Thymus (tissue), 11 donors: ENCODE data around the gene CCM2L. TPM values are rescaled to one million over a fixed set of nuclear protein-coding genes. Genes with fewer than 3 reads are reported as not detected.

Experiments
- DNase-seq, 9 donors: peaks; one replicate each; pipeline ENCODE4 v3.0.0-alpha.2; 2013; ENCODE audit warnings: low spot score in 9 of 9, low read depth in 6 of 9, missing footprints in 1 of 9
- H3K27ac ChIP-seq, 2 donors: one replicate each; pipeline ENCODE4 v1.5.1; 2013; ENCODE audit warnings: control low read depth in 1 of 2, low read depth in 1 of 2, low read length in 1 of 2, mild to moderate bottlenecking in 1 of 2, moderate library complexity in 1 of 2
- H3K27me3 ChIP-seq, 2 donors: one replicate each; pipeline ENCODE4 v1.5.1; 2013; ENCODE audit warnings: low read length in 1 of 2; ENCODE audit not compliant: control insufficient read depth in 2 of 2, insufficient read depth in 1 of 2
- H3K36me3 ChIP-seq, 2 donors: one replicate each; pipeline ENCODE4 v1.5.1; 2013; ENCODE audit warnings: low read length in 1 of 2, mild to moderate bottlenecking in 1 of 2, moderate library complexity in 1 of 2; ENCODE audit not compliant: control insufficient read depth in 2 of 2, insufficient read depth in 2 of 2
- H3K4me1 ChIP-seq, 2 donors: one replicate each; pipeline ENCODE4 v1.5.1; 2013; ENCODE audit warnings: low read length in 2 of 2; ENCODE audit not compliant: control insufficient read depth in 2 of 2, insufficient read depth in 2 of 2
- H3K4me3 ChIP-seq, 2 donors: one replicate each; pipeline ENCODE4 v1.5.1; 2013; ENCODE audit warnings: low read length in 2 of 2, control low read depth in 1 of 2, mild to moderate bottlenecking in 1 of 2
- H3K9me3 ChIP-seq, 2 donors: one replicate each; pipeline ENCODE4 v1.5.1; 2013; ENCODE audit warnings: low read length in 1 of 2, mild to moderate bottlenecking in 1 of 2; ENCODE audit not compliant: control insufficient read depth in 2 of 2, insufficient read depth in 1 of 2
- WGBS: extraction: QIAGEN DNeasy Blood & Tissue Kit; methylation state at CpG from one replicate; pipeline ENCODE4 v1.1.7; 2013; 5-methylcytosine and 5-hydroxymethylcytosine counted together
- polyA plus RNA-seq: library from polyadenylated mRNA; stranded (reverse); fragments of 200-250 nt; gene quantifications from one replicate; pipeline ENCODE4 v1.2.3, GENCODE V29; 2013
- total RNA-seq: library from RNA; stranded (reverse); fragments of 120-200 nt; gene quantifications from one replicate; pipeline ENCODE4 v1.2.4, GENCODE V29; 2013
- donor health status: healthy.

The CCM2L gene
- total and polyA plus RNA-seq, 2 donors = 0.76 to 3.3 TPM

DNA sequence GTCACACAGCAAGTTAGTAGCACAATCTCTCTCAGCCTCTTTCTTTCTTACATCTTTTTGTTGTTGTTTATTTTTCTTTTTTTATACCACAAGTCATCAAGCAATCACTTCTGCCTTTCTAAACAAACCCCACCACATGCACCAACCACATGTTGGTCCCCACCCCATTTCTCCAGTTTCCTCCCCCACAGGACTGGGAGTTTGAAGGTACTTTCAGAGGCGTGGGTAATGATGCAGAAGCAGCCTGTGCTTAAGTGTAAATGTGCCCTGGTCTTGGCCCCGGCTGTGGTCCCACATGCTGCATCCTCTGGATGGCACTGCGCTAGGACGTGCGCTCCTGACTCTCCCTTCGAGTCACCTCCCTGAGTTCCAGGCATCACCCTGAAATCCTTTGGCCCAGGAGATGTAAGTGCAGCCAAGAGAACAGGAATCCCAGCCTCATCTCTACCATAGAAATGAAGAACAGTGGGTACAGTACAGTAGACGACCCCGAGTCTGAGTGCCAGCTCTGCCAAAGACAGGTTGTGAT, 47.5 kb downstream of the CCM2L start:
- no peaks in the 10 kb centered on the region for H3K9me3 ChIP-seq
- no peak overlapping the region for H3K27ac ChIP-seq
- no peaks in the 10 kb centered on the region for H3K36me3 ChIP-seq
- H3K4me1 ChIP-seq = peaks cover 0 to 3% of the 10 kb centered on the region in 2 donors
- DNase-seq = no peak
- H3K27me3 ChIP-seq = peaks cover 9 to 22% of the 10 kb centered on the region in 2 donors
- 91% methylated on average over 8 of the region's 8 CpGs for WGBS
- H3K4me3 ChIP-seq = no peak overlapping the region

DNA sequence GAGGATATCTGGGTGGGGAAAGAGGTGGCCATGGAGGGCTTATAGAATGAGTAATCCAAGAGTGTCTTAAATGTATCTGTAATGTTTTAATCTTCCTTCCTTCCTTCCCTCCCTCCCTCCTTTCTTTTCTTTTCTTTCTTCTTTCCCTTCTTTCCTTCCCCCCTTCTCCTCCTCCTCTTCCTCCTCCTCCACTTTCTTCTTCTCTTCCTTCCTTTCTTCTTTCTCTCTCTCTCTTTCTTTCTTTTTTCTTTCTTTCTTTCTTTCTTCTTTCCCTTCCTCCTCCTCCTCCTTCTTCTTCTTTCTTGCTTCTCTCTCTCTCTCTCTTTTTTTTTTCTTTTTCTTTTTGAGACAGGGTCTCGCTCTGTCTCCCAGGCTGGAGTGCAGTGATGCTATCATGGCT, 49.0 kb downstream of the CCM2L start:
- peaks cover 0 to 1% of the 10 kb centered on the region in 2 donors for H3K4me1 ChIP-seq
- DNase-seq = no peak
- no peak overlapping the region for H3K4me3 ChIP-seq
- no peaks in the 10 kb centered on the region for H3K36me3 ChIP-seq
- H3K27ac ChIP-seq = no peak overlapping the region
- WGBS = 100% methylated on average over 1 of the region's 1 CpG
- no peaks in the 10 kb centered on the region for H3K9me3 ChIP-seq
- peaks cover 2 to 9% of the 10 kb centered on the region in 2 donors for H3K27me3 ChIP-seq

DNA sequence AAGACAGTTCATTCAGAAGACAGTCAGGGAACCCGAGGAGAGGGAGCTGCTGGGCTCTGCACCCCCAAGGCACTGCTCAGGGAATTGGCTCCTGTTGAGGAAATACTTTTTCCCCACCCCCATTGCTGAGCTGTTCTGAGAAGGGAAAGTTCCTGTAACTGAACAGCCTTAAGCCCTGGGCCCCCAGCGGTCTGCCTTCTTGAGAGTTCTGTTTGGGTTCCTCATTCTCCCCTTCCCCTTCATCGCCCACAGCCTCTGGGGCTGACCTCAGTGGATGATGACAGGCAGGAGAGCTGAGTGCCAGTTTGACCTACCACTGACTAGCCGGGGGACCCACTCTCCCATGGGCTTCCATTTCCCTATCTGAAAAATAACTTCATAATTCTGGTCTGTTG, 52.5 kb downstream of the CCM2L start:
- Histone ChIP-seq H3K36me3 (no peaks in the 10 kb centered on the region), H3K4me3 (no peak overlapping the region), H3K27ac (no peak overlapping the region), H3K27me3 (no peaks in the 10 kb centered on the region), H3K9me3 (no peaks in the 10 kb centered on the region), H3K4me1 (peaks cover 0 to 5% of the 10 kb centered on the region in 2 donors)
- 14% methylated on average over 4 of the region's 4 CpGs for WGBS
- peak in 1 of 9 donors; percentile 41 for DNase-seq

DNA sequence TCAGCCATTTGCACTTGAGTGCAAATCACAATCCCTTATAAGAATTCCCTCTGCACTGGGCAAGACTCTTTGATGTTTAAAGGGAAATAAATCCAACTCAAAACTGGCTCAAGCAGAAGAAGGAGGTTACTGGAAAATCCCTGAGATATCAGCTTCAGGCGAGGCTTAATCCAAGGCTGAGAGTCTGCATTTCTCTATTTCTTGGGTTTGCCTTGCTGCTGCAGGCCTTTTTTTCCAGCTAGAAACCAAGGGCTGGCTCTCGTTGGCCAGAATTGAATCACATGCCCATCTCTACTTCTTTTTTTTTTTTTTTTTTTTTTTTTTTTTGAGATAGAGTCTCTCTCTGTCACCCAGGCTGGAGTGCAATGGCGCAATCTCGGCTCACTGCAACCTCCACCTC, 53.5 kb downstream of the CCM2L start:
- H3K27me3 ChIP-seq = no peaks in the 10 kb centered on the region
- WGBS = 93% methylated on average over 4 of the region's 4 CpGs

DNA sequence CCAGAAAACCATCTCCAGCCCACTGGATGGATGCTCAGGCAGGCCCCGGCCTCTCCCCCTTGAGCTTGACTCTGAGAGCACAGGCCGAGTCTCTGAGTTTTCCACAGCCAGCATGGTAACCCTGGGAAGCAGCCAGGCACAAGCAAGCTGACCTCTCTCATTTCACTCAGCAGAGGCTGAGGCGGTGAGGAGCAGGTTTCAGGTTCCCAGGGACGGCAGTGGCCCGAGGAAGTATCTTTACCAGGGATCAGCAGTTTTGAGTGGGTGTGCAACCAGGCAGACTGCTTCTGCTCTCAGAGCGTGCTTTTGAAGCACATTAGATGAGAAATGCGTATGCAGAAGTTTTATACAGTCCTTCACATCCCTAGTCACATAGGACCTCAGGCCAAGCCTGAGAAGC, 54.4 kb downstream of the CCM2L start:
- no peak overlapping the region for H3K27ac ChIP-seq
- 92% methylated on average over 7 of the region's 7 CpGs for WGBS
- no peaks in the 10 kb centered on the region for H3K27me3 ChIP-seq
- H3K36me3 ChIP-seq = no peaks in the 10 kb centered on the region
- H3K4me1 ChIP-seq = peaks cover 0 to 8% of the 10 kb centered on the region in 2 donors
- H3K4me3 ChIP-seq = no peak overlapping the region
- no peak for DNase-seq
- H3K9me3 ChIP-seq = no peaks in the 10 kb centered on the region

More for the DNA sequence above, 53.5 kb downstream of the CCM2L start:
- Histone ChIP-seq H3K4me1 (peaks cover 0 to 5% of the 10 kb centered on the region in 2 donors), H3K4me3 (no peak overlapping the region), H3K36me3 (no peaks in the 10 kb centered on the region), H3K9me3 (no peaks in the 10 kb centered on the region), H3K27ac (peak overlapping the region in 1 of 2 donors; percentile 47)
- DNase-seq = no peak

DNA sequence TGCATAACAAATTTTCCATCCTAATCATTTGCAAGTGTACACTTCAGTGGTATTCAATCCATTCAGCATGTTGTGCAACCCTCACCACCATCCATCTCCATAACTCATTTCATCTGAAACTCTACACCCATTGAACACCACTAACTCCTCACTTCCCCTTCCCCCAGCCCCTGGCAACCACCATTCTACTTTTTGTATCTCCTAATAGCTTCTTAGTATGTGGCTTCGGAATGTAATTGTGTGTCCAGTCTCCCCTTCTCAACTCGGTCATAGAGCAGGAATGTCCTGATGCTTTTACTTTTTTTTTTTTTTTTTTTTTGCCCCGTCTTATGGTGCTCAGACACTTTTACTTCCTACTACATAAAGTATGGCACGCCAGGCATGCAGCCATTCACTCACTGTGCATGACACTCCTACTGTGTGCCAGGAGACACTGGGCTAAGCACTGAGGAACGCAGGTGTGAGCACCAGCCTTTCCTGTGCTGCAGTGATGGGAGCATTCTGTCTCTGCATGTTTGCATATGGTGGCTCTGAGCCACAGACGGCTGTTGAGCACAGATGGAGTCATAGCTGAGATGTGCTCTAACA, 57.1 kb downstream of the CCM2L start:
- whole genome bisulfite sequencing = 93% methylated on average over 6 of the region's 6 CpGs
- no peak overlapping the region for H3K27ac ChIP-seq
- DNase-seq = no peak

DNA sequence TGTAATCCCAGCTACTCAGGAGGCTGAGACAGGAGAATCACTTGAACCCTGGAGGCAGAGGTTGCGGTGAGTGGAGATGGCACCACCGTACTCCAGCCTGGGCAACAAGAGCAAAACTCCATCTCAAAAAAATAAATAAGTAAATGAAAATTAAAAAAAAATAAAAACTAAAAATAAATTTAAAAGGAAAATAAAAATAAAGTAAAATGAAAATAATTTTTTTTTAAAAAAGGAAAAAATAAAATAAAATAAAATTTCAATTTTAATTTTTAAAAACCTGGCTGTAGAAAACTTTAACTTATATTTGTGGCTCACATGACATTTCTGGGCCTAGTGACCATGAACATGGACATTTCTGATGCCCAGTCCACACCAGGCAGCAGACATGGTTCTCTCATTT, 57.9 kb downstream of the CCM2L start:
- no peaks in the 10 kb centered on the region for H3K27me3 ChIP-seq
- H3K4me3 ChIP-seq = no peak overlapping the region
- DNase-seq = no peak
- no peaks in the 10 kb centered on the region for H3K9me3 ChIP-seq
- peaks cover 0 to 11% of the 10 kb centered on the region in 2 donors for H3K4me1 ChIP-seq
- WGBS = 98% methylated on average over 2 of the region's 2 CpGs
- peak overlapping the region in 1 of 2 donors; percentile 55 for H3K27ac ChIP-seq
- no peaks in the 10 kb centered on the region for H3K36me3 ChIP-seq

More for the DNA sequence above, 57.1 kb downstream of the CCM2L start:
- H3K4me3 ChIP-seq = no peak overlapping the region
- H3K36me3 ChIP-seq = no peaks in the 10 kb centered on the region
- H3K27me3 ChIP-seq = no peaks in the 10 kb centered on the region
- peaks cover 0 to 11% of the 10 kb centered on the region in 2 donors for H3K4me1 ChIP-seq
- no peaks in the 10 kb centered on the region for H3K9me3 ChIP-seq

DNA sequence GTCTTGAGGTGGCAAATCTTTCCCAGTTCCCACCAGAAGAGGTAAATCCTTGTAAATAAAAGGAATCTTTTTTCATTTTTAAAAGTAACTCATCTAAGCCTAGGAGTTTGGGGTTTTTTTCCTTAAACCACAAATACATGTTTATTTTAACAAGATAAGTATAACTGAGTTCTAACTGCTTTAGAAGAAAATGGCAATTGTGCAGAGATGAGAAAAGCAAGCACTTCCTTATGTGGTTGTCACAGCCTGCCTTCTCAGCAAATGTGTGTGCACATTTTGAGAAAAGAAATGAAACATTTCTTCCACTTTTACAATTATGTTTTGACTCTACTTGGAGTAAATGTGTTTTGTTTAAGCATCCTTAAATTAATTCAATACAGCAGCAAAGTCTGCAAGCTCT, 59.5 kb downstream of the CCM2L start:
- Histone ChIP-seq H3K36me3 (no peaks in the 10 kb centered on the region), H3K27me3 (no peaks in the 10 kb centered on the region), H3K9me3 (no peaks in the 10 kb centered on the region), H3K27ac (no peak overlapping the region), H3K4me1 (peaks cover 0 to 6% of the 10 kb centered on the region in 2 donors), H3K4me3 (no peak overlapping the region)
- DNase-seq = no peak

DNA sequence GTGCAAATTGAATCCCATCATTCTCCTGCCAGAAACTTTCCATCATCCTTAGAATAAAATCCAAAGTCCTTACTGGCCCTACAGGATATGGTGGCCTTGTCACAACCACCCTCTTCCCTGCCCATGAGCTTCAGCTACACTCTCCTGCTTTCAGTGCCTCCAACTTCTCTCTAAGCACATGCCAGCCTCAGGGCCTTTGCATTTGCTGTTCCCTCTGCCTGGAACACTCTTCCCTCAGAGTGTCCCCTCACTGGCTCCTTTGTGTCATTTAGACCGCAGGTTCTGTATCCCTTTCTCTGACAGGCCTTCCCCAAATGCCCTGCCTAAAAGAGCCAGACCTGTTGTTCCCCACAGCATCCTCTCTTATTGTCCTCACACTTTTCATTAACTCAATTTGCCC, 60.0 kb downstream of the CCM2L start:
- Histone ChIP-seq H3K27me3 (no peaks in the 10 kb centered on the region), H3K4me3 (no peak overlapping the region), H3K27ac (no peak overlapping the region), H3K4me1 (peaks cover 0 to 6% of the 10 kb centered on the region in 2 donors), H3K9me3 (no peaks in the 10 kb centered on the region), H3K36me3 (no peaks in the 10 kb centered on the region)
- 96% methylated on average over 1 of the region's 1 CpG for WGBS
- DNase-seq = no peak
